Measurements from ENCODE around the gene CETP. TPM values are rescaled to one million over a fixed set of nuclear protein-coding genes. Genes with fewer than 3 reads are reported as not detected.

The CETP gene
- total and polyA plus RNA-seq, 9 of the 15 experiments (the other 6 are each of a cell fraction or from before 2014, with no cell fraction given) = 0.07 to 0.11 TPM; not detected in 7

- TF ChIP-seq, protein P1, sequence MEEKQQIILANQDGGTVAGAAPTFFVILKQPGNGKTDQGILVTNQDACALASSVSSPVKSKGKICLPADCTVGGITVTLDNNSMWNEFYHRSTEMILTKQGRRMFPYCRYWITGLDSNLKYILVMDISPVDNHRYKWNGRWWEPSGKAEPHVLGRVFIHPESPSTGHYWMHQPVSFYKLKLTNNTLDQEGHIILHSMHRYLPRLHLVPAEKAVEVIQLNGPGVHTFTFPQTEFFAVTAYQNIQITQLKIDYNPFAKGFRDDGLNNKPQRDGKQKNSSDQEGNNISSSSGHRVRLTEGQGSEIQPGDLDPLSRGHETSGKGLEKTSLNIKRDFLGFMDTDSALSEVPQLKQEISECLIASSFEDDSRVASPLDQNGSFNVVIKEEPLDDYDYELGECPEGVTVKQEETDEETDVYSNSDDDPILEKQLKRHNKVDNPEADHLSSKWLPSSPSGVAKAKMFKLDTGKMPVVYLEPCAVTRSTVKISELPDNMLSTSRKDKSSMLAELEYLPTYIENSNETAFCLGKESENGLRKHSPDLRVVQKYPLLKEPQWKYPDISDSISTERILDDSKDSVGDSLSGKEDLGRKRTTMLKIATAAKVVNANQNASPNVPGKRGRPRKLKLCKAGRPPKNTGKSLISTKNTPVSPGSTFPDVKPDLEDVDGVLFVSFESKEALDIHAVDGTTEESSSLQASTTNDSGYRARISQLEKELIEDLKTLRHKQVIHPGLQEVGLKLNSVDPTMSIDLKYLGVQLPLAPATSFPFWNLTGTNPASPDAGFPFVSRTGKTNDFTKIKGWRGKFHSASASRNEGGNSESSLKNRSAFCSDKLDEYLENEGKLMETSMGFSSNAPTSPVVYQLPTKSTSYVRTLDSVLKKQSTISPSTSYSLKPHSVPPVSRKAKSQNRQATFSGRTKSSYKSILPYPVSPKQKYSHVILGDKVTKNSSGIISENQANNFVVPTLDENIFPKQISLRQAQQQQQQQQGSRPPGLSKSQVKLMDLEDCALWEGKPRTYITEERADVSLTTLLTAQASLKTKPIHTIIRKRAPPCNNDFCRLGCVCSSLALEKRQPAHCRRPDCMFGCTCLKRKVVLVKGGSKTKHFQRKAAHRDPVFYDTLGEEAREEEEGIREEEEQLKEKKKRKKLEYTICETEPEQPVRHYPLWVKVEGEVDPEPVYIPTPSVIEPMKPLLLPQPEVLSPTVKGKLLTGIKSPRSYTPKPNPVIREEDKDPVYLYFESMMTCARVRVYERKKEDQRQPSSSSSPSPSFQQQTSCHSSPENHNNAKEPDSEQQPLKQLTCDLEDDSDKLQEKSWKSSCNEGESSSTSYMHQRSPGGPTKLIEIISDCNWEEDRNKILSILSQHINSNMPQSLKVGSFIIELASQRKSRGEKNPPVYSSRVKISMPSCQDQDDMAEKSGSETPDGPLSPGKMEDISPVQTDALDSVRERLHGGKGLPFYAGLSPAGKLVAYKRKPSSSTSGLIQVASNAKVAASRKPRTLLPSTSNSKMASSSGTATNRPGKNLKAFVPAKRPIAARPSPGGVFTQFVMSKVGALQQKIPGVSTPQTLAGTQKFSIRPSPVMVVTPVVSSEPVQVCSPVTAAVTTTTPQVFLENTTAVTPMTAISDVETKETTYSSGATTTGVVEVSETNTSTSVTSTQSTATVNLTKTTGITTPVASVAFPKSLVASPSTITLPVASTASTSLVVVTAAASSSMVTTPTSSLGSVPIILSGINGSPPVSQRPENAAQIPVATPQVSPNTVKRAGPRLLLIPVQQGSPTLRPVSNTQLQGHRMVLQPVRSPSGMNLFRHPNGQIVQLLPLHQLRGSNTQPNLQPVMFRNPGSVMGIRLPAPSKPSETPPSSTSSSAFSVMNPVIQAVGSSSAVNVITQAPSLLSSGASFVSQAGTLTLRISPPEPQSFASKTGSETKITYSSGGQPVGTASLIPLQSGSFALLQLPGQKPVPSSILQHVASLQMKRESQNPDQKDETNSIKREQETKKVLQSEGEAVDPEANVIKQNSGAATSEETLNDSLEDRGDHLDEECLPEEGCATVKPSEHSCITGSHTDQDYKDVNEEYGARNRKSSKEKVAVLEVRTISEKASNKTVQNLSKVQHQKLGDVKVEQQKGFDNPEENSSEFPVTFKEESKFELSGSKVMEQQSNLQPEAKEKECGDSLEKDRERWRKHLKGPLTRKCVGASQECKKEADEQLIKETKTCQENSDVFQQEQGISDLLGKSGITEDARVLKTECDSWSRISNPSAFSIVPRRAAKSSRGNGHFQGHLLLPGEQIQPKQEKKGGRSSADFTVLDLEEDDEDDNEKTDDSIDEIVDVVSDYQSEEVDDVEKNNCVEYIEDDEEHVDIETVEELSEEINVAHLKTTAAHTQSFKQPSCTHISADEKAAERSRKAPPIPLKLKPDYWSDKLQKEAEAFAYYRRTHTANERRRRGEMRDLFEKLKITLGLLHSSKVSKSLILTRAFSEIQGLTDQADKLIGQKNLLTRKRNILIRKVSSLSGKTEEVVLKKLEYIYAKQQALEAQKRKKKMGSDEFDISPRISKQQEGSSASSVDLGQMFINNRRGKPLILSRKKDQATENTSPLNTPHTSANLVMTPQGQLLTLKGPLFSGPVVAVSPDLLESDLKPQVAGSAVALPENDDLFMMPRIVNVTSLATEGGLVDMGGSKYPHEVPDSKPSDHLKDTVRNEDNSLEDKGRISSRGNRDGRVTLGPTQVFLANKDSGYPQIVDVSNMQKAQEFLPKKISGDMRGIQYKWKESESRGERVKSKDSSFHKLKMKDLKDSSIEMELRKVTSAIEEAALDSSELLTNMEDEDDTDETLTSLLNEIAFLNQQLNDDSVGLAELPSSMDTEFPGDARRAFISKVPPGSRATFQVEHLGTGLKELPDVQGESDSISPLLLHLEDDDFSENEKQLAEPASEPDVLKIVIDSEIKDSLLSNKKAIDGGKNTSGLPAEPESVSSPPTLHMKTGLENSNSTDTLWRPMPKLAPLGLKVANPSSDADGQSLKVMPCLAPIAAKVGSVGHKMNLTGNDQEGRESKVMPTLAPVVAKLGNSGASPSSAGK (IDR thresholded peaks at IDR 0.05) = peak; percentile 88
- no peak for TF ChIP-seq POLR3A (IDR thresholded peaks at IDR 0.05; ENCODE audit: borderline replicate concordance, extremely low read depth, insufficient read depth, insufficient read length)
- TF ChIP-seq SMARCA5 (IDR thresholded peaks at IDR 0.05) = no peak
- TF ChIP-seq, protein P2, sequence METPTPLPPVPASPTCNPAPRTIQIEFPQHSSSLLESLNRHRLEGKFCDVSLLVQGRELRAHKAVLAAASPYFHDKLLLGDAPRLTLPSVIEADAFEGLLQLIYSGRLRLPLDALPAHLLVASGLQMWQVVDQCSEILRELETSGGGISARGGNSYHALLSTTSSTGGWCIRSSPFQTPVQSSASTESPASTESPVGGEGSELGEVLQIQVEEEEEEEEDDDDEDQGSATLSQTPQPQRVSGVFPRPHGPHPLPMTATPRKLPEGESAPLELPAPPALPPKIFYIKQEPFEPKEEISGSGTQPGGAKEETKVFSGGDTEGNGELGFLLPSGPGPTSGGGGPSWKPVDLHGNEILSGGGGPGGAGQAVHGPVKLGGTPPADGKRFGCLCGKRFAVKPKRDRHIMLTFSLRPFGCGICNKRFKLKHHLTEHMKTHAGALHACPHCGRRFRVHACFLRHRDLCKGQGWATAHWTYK (CRISPR knock-in tag; IDR thresholded peaks at IDR 0.05) = peak; percentile 41; the same call in 1 of the 2 replicates
- TF ChIP-seq, protein P3, sequence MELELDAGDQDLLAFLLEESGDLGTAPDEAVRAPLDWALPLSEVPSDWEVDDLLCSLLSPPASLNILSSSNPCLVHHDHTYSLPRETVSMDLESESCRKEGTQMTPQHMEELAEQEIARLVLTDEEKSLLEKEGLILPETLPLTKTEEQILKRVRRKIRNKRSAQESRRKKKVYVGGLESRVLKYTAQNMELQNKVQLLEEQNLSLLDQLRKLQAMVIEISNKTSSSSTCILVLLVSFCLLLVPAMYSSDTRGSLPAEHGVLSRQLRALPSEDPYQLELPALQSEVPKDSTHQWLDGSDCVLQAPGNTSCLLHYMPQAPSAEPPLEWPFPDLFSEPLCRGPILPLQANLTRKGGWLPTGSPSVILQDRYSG (tag; conservative IDR thresholded peaks at IDR 0.05; ENCODE audit: low read depth) = peak; percentile 86
- TF ChIP-seq KAT8 (IDR thresholded peaks at IDR 0.05; ENCODE audit: low read depth) = no peak
- TF ChIP-seq, protein P4, sequence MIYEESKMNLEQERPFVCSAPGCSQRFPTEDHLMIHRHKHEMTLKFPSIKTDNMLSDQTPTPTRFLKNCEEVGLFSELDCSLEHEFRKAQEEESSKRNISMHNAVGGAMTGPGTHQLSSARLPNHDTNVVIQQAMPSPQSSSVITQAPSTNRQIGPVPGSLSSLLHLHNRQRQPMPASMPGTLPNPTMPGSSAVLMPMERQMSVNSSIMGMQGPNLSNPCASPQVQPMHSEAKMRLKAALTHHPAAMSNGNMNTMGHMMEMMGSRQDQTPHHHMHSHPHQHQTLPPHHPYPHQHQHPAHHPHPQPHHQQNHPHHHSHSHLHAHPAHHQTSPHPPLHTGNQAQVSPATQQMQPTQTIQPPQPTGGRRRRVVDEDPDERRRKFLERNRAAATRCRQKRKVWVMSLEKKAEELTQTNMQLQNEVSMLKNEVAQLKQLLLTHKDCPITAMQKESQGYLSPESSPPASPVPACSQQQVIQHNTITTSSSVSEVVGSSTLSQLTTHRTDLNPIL (CRISPR knock-in tag; IDR thresholded peaks at IDR 0.05) = no peak
- TF ChIP-seq PHB (CRISPR knock-in tag; IDR thresholded peaks at IDR 0.05) = 0 out of 2 replicates have a peak, but pooled peaks have one; percentile 12
These were observed 30.4 kb upstream of the CETP start (continued) for GRCh38 chr16:56931271-56931891.

Measured in K562 (cell line).